MM.1S (cell line): ENCODE measurements around the gene CLEC18A.

Source experiments
- DNase-seq: peaks from one replicate; pipeline ENCODE4 v3.0.0-alpha.2; 2015
- H2AFZ ChIP-seq: fragments of 300-600 bp; sonication (generic); 2 replicates; pipeline ENCODE4 v1.6.0; 2016; ENCODE audit warnings: antibody characterized with exemption, low read length
- H3F3A ChIP-seq: fragments of 300-600 bp; sonication (generic); 2 replicates; pipeline ENCODE4 v1.6.1; 2016; ENCODE audit warnings: mild to moderate bottlenecking, antibody characterized with exemption, low read length, moderate library complexity, mixed read lengths; ENCODE audit not compliant: insufficient read depth
- H3K27ac ChIP-seq: fragments of 300-600 bp; sonication (generic); 2 replicates; pipeline ENCODE4 v1.5.1; 2016; ENCODE audit warnings: mild to moderate bottlenecking, low read length
- H3K27me3 ChIP-seq: fragments of 300-600 bp; sonication (generic); replicated peaks from 2 replicates; pipeline ENCODE4 v1.6.0; 2016; ENCODE audit warnings: low read length; ENCODE audit not compliant: insufficient read depth
- H3K36me3 ChIP-seq: fragments of 300-600 bp; sonication (generic); replicated peaks from 2 replicates; pipeline ENCODE4 v1.6.1; 2016; ENCODE audit warnings: mild to moderate bottlenecking, low read length, mixed read lengths; ENCODE audit not compliant: insufficient read depth
- H3K4me1 ChIP-seq: fragments of 300-600 bp; sonication (generic); 2 replicates; pipeline ENCODE4 v1.6.1; 2016; ENCODE audit warnings: low read length, mixed read lengths
- H3K4me2 ChIP-seq: fragments of 300-600 bp; sonication (generic); 2 replicates; pipeline ENCODE4 v1.6.0; 2016; ENCODE audit warnings: low read depth, low read length
- H3K4me3 ChIP-seq: fragments of 300-600 bp; sonication (generic); 2 replicates; pipeline ENCODE4 v1.5.1; 2016; ENCODE audit warnings: low read length, mixed read lengths
- H3K79me2 ChIP-seq: fragments of 300-600 bp; sonication (generic); 2 replicates; pipeline ENCODE4 v1.6.1; 2016; ENCODE audit warnings: mixed run types, low read length, mixed read lengths
- H3K9ac ChIP-seq: fragments of 300-600 bp; sonication (generic); 2 replicates; pipeline ENCODE4 v1.6.1; 2016; ENCODE audit warnings: low read length, mixed read lengths
- H3K9me2 ChIP-seq: fragments of 300-600 bp; sonication (generic); replicated peaks from 2 replicates; pipeline ENCODE4 v1.6.1; 2016; ENCODE audit warnings: mild to moderate bottlenecking, low read length, mixed read lengths; ENCODE audit not compliant: insufficient read depth
- H3K9me3 ChIP-seq: fragments of 300-600 bp; sonication (generic); replicated peaks from 2 replicates; pipeline ENCODE4 v1.6.1; 2016; ENCODE audit warnings: mild to moderate bottlenecking, low read length, mixed read lengths; ENCODE audit not compliant: insufficient read depth
- H4K20me1 ChIP-seq: fragments of 300-600 bp; sonication (generic); 2 replicates; pipeline ENCODE4 v1.6.1; 2016; ENCODE audit warnings: mild to moderate bottlenecking, low read length, moderate library complexity, mixed read lengths; ENCODE audit not compliant: insufficient read depth
- EZH2 ChIP-seq: fragments of 300-600 bp; sonication (generic); optimal IDR thresholded peaks from 2 replicates; pipeline ENCODE3; 2017; ENCODE audit warnings: low read depth, mild to moderate bottlenecking, antibody characterized with exemption, low read length, mixed read lengths
- EZH2phosphoT487 ChIP-seq: fragments of 300-600 bp; sonication (generic); IDR thresholded peaks from 2 replicates; pipeline ENCODE4 v1.6.1; 2018; ENCODE audit warnings: antibody characterized with exemption, low read length
- TF ChIP-seq, protein P1 (sequence below): fragments of 300-600 bp; sonication (generic); IDR thresholded peaks from 2 replicates; pipeline ENCODE4 v1.5.1; 2016; ENCODE audit warnings: antibody characterized with exemption, low read length, mixed read lengths

Gene CLEC18A

DNA sequence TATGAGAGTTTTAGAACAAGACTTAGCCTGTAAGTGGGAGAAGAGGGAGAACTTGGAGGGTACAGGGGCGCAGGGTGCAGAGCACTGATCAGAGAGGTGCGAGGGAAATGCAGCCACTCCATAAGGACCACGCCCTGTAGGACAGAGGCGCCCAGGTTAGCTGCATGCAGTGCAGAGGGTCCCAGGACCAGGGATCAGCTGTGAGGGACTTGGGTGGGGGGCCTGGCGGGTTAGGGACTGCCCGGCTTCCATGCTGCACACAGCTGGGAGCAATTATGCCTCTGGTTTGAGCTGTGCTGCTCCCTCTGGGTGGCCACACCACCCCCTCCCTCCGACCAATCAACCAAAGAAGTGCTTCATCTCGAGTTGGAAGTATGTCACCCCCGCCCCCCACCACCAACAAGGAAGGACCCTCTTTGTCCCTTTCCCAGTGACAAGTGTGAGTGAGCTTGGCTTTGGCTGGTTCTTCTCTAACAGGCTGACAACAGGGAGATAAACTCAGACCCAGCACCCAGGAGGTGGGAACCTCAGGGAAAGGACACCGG is 22.2 kb upstream of the CLEC18A start:
- TF ChIP-seq, protein P1, sequence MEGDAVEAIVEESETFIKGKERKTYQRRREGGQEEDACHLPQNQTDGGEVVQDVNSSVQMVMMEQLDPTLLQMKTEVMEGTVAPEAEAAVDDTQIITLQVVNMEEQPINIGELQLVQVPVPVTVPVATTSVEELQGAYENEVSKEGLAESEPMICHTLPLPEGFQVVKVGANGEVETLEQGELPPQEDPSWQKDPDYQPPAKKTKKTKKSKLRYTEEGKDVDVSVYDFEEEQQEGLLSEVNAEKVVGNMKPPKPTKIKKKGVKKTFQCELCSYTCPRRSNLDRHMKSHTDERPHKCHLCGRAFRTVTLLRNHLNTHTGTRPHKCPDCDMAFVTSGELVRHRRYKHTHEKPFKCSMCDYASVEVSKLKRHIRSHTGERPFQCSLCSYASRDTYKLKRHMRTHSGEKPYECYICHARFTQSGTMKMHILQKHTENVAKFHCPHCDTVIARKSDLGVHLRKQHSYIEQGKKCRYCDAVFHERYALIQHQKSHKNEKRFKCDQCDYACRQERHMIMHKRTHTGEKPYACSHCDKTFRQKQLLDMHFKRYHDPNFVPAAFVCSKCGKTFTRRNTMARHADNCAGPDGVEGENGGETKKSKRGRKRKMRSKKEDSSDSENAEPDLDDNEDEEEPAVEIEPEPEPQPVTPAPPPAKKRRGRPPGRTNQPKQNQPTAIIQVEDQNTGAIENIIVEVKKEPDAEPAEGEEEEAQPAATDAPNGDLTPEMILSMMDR = no peak
- no peak for TF ChIP-seq EZH2
- TF ChIP-seq EZH2phosphoT487 = no peak
- Histone ChIP-seq H3K27ac (no peak overlapping the region), H3K36me3 (no peaks in the 10 kb centered on the region), H3F3A (no peaks in the 10 kb centered on the region), H3K79me2 (no peaks in the 10 kb centered on the region), H3K27me3 (no peaks in the 10 kb centered on the region), H3K4me2 (no peak overlapping the region), H4K20me1 (no peaks in the 10 kb centered on the region), H3K9me3 (no peaks in the 10 kb centered on the region), H3K4me3 (no peak overlapping the region), H3K9ac (no peak overlapping the region), H3K4me1 (no peaks in the 10 kb centered on the region), H3K9me2 (no peaks in the 10 kb centered on the region), H2AFZ (no peak overlapping the region)
- DNase-seq = no peak

DNA sequence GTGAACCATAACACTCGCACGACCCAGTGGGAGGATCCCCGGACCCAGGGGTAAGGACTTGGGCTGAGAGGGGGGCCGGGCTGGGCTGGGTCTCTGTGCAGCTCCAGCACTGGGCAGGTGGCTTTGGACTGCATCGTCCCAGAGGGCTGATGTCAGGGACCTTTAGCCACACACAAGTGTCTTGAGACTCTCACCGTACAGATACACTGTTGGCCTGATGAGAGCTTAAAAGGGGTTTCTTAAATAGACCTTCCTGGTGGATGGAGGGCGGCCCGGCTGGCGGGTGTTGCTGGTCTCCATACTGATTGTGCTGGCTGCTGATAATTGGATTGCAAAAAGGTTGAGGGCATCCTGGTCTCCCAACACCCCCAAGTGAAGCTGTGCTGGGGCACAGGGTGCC is 21.7 kb upstream of the CLEC18A start:
- H3K36me3 ChIP-seq = no peaks in the 10 kb centered on the region

DNA sequence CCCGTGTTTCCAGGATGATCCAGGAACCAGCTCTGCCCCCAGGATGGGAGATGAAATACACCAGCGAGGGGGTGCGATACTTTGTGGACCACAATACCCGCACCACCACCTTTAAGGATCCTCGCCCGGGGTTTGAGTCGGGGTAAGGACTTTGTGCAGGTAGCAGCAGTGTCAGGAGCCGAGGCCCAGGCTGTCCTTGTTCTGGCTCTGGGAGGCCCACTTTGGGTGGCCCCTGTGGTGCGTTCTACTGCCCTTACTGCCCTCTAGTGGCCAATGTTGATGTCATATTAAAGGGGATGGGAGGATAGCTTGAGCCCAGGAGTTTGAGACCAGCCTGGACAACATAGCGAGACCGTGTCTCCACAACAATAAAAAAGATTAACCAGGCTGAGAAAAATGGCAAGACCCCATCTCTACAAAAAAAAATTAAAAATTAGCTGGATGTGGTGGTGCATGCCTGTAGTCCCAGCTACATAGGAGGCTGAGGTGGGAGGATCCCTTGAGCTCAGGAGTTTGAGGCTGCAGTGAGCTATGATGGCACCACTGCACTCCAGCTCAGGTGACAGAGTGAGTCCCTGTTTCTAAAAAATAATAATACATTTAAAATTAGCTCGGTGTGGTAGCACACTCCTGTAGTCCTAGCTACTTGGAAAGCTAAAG is 20.9 kb upstream of the CLEC18A start:
- H3K36me3 ChIP-seq = no peaks in the 10 kb centered on the region
- no peaks in the 10 kb centered on the region for H3F3A ChIP-seq
- H3K27ac ChIP-seq = no peak overlapping the region

More for the DNA sequence above, 21.7 kb upstream of the CLEC18A start:
- H3K9me3 ChIP-seq = no peaks in the 10 kb centered on the region
- no peaks in the 10 kb centered on the region for H3K27me3 ChIP-seq
- H3K9ac ChIP-seq = no peak overlapping the region
- no peak for DNase-seq
- TF ChIP-seq, protein P1 = no peak
- TF ChIP-seq EZH2 (no peak), EZH2phosphoT487 (no peak)
- H3K4me1 ChIP-seq = no peaks in the 10 kb centered on the region
- H3F3A ChIP-seq = no peaks in the 10 kb centered on the region
- no peak overlapping the region for H3K4me2 ChIP-seq
- no peak overlapping the region for H2AFZ ChIP-seq
- H3K9me2 ChIP-seq = no peaks in the 10 kb centered on the region
- no peak overlapping the region for H3K27ac ChIP-seq
- H4K20me1 ChIP-seq = no peaks in the 10 kb centered on the region
- no peaks in the 10 kb centered on the region for H3K79me2 ChIP-seq
- no peak overlapping the region for H3K4me3 ChIP-seq

More for the DNA sequence above, 20.9 kb upstream of the CLEC18A start:
- H3K9me2 ChIP-seq = no peaks in the 10 kb centered on the region
- no peak overlapping the region for H3K4me2 ChIP-seq
- H2AFZ ChIP-seq = no peak overlapping the region
- no peaks in the 10 kb centered on the region for H3K4me1 ChIP-seq
- H3K4me3 ChIP-seq = no peak overlapping the region
- H3K27me3 ChIP-seq = no peaks in the 10 kb centered on the region
- H3K79me2 ChIP-seq = no peaks in the 10 kb centered on the region
- TF ChIP-seq EZH2 = no peak
- TF ChIP-seq, protein P1 = peak; percentile 74
- DNase-seq = peak; percentile 52
- no peaks in the 10 kb centered on the region for H3K9me3 ChIP-seq
- no peak overlapping the region for H3K9ac ChIP-seq
- no peaks in the 10 kb centered on the region for H4K20me1 ChIP-seq
